DMS 273 (cell line): Measurements from ENCODE around the gene MAP3K14.
"Not testable (repeated sequence)": the region's sequence is repeated elsewhere in the genome, so short reads cannot be mapped to it uniquely, and the experiment has no call there.

Source experiments
- DNase-seq: peaks from one replicate; lab custom pipeline; 2025; ENCODE audit not compliant: unreplicated experiment; lab: John Stamatoyannopoulos, UW

MAP3K14 gene

DNA sequence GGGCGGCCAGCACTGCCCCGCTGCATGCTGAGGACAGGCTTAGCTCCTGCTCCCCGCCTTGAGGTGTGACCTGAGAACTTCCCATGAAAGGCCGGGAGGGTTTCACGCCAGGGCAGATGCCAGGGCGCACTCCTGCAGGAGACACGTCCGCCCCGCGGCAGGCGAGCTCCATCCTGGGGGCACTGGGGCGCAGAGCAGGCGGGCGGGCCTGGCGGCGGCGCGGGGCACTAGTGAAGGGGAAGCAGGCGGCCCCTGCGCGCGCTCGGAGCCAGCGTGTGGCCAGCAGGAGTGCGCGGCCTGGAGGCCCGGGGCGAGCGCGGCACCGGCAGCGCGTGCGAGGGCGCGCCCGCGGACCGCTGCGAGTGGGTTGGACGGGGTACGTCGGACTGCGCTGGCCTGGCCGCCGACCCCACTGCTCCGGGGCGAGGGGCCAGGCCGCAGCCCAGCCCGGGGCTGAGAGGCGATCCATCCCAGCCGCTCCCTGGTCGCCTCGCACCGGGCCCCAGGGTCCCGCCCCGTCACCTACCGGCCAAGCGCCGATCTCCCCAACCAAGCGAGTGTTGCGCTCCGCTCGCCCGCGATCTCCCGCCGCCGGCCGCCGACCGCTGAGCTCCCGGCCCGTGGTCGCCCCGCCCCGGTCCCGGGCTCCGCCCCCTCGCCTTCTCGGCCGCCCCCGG lies at the start of gene MAP3K14:
Gene MAP3K14 (minus strand): TSS at position 587 of the 677 bp plus-strand sequence. CDS start 26,275 bp downstream, outside the sequence.
- peak; percentile 88 for DNase-seq

DNA sequence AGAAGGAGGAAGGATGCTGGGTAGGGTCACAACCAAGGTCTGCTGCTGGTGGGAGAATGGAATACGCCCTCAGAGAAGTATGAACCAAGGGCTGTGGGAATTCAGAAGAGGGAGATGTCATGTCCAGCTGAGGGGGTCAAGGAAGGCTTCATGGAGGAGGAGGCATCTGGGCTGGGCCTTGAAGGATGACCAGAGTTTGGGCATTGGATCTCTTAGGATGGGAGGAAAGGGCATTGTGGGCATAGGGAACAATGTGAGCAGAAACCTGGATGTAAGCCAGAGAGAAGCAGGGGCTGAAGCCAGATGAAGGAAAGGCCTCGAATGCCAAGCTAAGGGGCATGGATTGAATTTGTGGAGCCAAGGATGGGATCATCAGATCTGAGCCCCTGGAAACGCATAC lies 49.2 kb upstream of the MAP3K14 start:
- no peak for DNase-seq

DNA sequence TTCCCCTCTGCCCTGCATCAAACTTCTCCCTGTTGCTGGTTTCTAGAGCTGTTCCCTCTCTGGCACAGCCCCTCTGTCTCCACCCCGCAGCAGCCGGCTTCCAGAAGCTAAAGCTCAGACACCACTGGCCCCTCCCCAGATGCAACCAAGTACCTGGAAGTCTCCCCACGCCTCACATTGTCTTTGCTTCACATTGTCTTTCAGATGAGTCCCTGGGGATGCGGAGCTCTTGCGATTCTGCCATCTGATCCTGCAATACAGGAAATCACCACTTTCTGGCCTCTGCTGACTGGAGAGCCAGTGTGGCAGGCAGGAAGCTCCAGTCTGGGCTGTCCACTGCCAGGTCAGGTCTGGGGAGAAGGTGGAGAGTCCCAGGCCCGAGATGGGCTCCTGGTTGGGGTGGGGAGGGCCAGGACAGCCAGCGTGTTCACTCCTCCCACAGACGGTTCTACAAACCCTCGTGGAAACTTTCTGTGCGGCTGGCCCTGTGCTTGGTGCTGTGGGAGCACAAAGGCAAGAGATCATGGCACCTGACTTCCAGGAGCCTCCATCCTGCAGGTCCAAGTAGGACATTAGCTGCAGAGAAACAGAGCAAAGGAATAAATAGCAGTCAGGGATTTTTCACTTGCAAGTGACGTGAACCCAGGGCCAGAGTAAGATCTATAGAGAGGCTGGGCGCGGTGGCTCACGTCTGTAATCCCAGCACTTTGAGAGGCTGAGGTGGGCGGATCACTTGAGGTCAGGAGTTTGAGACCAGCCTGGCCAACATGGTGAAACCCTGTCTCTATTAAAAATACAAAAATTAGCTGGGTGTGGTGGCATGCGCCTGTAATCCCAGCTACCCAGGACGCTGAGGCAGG lies 47.9 kb upstream of the MAP3K14 start:
- DNase-seq: no peak

DNA sequence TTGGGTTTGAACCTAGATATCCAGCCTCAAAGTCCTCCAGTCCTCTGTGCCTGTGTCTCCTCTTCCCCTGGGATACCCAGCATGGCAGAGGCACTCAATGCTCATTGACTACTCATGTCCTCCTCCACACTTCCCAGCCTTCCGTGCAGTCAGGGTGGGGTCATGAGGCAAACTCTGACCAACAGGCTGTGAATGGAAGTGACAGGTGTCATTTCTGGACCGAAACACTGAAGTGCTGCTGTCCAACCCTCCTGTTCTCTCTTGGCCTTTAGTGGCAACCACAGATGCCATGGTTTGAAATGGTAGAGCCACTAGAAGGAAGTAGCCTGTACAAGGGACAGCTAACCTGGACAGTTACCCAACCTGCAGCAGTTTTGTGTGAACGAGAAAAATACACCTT lies 46.7 kb upstream of the MAP3K14 start:
- DNase-seq: no peak

DNA sequence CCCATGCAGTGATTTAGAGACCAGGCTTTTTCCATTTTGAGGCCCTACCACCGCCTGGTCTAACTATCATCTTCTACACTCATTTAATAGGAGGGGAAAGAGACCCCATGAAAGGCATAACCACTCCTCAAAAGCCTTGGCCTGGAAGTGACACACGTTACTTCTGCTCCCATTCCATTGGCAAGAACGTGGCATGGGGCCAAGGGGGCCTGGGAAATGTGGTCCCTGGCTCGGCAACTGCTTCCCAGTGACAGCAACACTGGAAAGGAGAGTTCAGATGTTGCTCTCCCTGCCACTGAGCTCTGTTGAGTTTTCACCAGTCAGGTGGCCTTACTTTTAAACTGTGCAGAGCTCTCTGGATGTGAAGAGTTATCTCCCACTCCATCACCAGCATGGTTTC lies 45.2 kb upstream of the MAP3K14 start:
- DNase-seq: no peak

DNA sequence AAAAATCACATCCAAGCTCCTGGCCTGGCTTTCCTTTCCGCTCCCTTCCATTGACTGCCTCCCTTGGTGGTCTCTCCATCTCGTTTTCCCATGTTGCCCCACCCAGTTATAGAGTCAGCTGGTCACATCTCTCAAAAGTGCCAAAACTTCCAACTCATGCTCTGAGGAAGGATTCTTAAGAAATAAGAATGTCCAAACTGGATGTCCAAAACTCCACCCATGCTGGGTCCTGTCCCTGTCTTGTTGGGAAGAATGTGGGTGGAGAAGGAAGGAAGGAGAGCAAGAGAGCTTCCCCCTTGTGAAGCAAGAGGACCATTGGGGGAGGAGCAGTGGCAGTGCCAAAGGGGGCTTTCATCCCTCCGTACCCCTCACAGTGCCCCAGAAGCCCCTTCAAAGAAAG lies 44.6 kb upstream of the MAP3K14 start:
- no peak for DNase-seq

DNA sequence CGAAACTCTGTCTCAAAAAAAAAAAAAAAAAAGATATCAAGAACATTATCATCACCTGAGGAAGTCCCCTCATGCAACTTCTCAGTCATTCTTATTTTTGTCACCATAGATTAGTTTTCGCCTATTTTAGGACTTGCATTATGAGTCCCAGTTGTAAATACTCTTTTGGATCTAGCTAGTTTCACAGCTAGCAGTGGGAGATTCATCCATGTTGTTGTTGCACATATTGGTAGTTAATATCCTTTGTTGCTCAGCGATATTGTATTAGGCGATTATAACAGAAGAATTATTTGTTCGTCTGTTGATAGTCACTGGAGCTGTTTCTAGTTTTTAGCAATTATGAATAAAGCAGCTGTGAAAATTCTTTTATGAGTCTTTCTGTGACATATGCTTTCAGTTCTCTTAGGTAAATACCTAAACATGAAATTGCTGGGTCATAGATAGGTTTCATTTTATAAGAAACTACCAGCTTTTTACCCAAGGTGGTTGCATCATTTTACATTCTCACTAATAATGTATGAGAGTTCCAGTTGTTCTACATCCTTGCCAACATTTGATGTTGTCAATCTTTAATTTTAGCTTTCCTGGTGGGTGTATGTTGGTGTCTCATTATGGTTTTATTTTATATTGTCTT lies 40.7 kb upstream of the MAP3K14 start:
- no peak for DNase-seq

DNA sequence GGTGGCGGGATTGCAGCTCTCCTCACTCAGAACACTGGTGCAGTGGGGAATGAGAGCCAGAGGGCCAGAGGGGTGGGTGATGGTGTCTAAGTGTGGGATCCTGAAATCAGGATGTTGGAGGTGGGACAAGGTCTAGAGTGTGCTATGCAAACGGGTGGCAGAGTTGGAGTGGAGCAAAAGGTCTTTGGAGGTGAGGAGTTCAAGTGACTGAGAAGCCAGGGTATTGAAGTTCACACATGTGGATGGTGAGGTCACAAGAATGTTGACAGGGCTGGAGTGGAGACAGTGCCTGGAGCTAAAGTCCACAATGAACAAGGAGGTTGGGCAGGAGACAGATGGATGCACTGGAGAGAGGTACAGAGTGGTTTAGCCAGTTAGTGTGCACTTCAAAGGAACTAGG lies 38.3 kb upstream of the MAP3K14 start:
- DNase-seq: no peak

DNA sequence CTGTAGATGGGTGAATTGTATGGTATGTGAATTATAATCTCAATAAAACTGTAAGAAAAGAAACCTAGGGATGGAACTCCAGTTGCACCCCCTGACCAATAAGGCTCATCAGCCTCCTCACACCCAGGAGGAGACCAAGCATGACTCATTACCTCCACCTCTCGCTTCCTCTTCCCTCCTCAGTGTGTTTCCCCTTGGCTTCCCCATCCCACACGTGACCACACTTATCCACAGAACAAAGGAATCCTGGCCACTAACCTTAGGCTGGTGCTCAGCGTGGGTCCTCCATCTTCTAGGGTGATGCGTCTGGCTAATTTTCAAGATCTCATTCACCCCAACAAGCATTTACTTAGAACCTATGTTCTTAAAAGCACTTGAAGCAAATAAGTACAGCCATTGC lies 36.2 kb upstream of the MAP3K14 start:
- no peak for DNase-seq

DNA sequence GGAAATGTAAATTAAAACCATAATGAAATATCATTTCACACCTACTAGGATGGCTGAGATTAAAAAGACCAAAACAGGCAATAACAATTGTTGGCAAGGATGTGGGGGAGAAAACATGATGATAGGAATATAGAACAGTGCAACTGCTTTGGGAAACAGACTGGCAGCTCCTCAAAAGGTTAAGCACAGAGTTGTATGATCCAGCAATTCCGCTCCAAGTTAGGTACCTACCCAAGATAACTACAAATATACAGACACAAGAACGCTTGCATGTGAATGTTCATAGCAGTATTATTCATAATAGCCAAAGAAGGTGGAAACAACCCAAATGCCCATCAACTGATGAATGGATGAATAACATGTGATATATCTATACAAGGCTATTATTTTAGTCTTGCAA lies 35.0 kb upstream of the MAP3K14 start:
- no peak for DNase-seq

DNA sequence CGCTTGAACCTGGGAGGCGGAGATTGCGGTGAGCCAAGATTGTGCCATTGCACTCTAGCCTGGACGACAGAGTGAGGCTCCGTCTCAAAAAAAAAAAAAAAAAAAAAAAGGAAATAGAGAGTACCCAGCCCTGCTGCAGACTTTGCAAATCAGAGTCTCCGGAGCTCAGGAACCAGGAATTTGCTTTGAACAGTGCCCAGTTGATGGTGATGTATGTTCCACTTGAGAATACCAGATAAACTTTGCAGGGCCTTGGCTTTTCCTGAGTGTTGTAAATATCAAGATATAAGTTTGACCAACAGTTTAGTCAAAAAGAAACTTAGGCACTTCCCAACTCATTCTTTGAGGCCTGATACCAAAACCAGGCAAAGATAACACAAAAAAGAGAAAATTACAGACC lies 30.6 kb upstream of the MAP3K14 start:
- DNase-seq: no peak

DNA sequence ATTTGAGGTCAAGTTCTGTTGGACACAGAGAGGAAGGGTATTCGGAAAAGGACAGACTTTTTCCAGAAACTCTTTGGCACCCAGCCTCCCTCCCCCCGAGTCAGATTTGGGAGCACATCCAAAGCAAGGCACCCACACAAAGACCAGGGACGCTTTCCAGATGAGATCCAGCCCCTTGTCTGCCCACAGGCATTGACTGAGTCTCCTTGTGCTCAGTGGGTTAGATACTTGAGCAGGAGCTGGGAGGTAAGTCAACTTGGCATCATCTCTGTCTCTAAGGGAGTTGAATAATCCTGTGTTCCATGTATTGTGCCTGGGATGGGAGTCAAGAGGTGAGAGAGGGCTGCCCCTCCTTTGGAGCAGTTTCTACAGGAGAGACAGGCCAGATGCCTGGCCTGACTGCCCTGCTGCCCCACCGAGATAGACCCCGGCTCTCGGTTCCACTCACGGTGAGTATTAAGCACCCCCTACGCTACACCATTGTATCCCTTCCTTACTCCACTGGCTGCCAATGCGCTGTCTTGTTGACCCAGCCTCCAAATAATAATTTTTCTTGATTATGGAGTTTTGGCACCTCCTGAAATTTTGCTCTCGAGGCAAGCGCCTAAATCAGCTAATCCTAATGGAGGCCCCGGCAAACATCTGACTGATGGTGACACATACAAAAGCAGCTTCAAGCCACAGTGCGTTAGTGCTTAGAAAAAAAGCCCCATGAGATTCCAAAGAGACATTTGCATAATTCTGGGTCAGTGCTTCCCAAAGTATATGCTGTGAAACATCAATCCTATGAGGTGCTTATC lies 29.6 kb upstream of the MAP3K14 start:
- DNase-seq: no peak

DNA sequence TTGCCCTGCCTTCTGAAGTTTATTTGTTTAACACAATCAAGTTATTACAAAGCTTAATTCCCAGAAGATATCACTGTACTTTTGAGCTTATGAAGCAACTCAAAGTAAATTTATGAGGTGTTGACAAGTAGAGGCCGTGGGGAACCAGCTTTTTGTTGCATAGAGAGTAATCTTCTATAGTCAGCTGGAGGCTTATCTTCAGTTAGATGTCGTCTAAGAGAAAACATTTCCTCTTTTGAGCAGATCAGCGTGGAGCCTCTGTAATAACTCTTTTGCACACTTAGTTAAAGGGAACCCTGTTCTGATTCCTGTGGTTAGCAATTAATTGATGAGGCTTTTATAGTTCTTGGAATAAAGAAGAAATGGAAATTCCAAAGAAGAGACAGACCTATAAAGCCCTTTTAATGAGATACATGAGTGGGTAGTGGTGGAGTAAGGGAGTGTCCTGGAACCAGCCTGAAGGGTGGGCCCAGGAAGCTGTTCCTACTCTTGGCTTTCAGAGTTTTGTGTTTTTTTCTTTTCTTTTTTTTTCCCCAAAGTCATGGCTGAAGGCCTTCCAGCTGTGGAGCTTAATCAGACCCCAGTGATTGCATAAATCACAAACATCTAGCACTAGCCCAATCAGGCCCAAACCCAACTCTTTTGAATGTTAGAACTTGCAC lies 28.9 kb upstream of the MAP3K14 start:
- no peak for DNase-seq

DNA sequence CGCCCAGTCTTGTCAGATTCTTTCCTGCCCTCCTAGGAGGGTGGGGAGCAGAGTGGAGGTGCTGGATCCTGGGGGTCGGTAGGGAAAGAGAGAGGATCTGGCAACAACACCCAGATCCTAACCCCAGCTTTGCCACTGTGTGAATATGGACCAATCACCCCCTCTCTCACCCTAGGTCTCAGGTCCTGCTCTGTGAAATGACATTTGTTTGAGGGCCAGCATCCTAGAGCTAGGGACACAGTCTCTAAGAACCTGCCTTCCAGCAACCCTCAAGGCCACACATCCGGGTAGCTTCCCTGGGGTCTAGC lies 28.4 kb upstream of the MAP3K14 start:
- no peak for DNase-seq

DNA sequence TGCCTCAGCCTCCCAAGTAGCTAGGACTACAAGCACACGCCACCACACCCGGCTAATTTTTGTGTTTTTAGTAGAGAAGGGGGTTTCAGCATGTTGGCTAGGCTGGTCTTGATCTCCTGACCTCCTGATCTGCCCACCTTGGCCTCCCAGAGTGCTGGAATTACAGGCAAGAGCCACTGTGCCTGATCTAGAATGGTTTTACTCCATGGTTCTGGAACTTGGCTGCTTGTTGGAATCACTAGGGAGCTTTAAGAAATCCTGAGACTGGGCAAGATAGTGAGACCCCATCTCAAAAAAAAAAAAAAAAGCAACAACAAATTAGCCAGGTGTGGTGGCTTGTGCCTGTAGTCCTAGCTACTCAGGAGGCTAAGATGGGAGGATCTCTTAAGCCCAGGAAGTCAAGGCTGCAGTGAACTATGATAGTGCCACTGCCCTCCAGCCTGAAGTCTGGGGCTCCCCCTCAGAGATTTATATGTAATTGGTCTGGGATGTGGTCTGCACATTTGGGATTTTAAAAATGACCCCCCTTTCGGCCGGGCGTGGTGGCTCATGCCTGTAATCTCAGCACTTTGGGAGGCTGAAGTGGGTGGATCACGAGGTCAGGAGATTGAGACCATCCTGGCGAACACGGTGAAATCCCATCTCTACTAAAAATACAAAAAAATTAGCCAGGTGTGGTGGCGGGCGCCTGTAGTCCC lies 27.3 kb upstream of the MAP3K14 start:
- DNase-seq: not testable (repeated sequence)

DNA sequence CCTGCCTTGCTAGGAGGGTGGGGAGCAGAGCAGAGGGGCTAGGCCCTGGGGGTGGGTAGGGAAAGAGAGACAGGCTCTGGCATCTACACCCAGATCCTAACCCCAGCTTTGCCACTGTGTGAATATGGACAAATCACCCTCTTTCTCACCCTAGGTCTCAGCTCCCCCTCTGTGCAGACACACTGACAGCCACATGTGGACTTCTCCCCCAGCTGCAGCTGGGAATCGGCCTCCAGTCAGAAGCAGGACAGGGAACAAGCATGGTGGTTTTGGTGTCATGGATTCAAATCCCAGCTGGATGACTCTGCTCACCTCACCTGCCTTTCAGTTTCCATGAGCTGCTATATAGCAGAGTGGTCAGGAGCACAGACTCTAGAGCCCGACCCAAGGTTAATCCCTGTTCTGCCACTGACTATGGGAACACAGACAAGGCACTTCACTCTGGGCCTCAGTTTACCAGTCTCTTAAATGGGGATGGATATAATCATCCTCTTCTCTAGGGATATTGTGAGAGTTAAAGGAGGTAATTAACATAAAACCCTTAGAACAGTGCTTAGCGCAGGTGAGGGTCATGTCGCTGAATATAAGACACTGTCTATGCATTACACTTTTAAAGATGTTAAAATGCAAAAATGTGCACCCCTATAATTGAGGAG lies 26.2 kb upstream of the MAP3K14 start:
- no peak for DNase-seq

DNA sequence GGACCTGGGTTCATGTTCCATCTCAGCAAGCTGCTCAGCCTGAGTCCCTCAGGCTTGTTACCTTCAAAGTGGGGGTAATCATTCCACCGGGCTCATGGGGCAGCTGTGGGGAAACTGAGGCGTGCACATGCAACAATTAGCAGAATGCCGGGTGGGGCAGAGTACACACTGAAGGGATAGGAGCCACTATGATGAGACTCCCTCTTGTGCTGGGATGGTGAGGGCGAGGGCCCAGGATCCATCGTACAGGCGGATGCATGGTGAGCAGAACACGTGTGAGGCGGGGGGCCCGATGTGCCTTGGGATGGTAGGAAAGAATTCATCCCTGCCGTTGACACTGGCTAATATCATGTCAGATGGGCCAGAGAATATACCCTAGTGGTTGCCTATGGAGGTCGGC lies 25.5 kb upstream of the MAP3K14 start:
- DNase-seq: no peak

DNA sequence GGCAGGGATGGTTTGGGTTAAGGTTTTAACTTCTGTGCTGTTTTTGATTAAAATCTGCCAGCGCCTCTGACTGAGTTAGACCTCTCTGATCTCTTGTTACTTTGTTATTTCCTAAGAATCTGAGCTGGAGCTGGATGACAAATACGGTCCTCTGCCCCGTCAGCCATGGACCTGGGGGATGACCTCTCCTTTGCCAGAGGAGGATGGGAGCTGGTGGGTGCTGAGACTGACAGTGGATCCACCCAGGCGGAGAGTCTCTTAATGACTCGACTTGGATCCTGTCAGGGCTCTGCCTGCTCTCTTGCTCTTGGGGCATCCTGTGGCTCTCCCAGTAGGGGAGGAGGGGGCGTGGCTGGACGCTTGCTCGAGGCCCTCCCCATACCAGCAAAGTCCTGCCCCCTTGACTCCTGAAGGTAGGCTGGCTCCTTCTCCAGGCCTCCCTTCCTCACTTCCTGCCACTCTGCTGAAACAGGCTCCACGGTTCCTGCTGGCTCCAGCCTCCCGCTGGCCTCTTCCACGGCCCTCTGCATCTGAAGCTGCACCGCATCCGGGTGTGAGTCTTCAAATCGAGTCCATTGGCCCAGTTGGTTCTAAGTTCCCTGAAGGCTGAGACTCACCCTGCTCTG lies 24.8 kb upstream of the MAP3K14 start:
- peak; percentile 42 for DNase-seq
